Measurements from ENCODE around the gene NAA80.

The NAA80 gene

GRCh38 chr3:50323614-50324199, 24.5 kb upstream of the NAA80 start:
- TF ChIP-seq, protein P1, sequence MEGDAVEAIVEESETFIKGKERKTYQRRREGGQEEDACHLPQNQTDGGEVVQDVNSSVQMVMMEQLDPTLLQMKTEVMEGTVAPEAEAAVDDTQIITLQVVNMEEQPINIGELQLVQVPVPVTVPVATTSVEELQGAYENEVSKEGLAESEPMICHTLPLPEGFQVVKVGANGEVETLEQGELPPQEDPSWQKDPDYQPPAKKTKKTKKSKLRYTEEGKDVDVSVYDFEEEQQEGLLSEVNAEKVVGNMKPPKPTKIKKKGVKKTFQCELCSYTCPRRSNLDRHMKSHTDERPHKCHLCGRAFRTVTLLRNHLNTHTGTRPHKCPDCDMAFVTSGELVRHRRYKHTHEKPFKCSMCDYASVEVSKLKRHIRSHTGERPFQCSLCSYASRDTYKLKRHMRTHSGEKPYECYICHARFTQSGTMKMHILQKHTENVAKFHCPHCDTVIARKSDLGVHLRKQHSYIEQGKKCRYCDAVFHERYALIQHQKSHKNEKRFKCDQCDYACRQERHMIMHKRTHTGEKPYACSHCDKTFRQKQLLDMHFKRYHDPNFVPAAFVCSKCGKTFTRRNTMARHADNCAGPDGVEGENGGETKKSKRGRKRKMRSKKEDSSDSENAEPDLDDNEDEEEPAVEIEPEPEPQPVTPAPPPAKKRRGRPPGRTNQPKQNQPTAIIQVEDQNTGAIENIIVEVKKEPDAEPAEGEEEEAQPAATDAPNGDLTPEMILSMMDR (IDR thresholded peaks at IDR 0.05; ENCODE audit: insufficient read depth, missing control alignments): no peak
- DNase-seq (ENCODE audit: insufficient read length, low spot score) (no peak), FAIRE-seq (no peak)

- TF ChIP-seq, protein P1 (IDR thresholded peaks at IDR 0.05; ENCODE audit: insufficient read depth, missing control alignments): no peak
- FAIRE-seq (no peak), DNase-seq (ENCODE audit: insufficient read length, low spot score) (no peak)
These were observed 23.9 kb upstream of the NAA80 start for GRCh38 chr3:50323092-50323600.

- no peak for FAIRE-seq
- DNase-seq (ENCODE audit: insufficient read length, low spot score): no peak
- TF ChIP-seq, protein P1 (IDR thresholded peaks at IDR 0.05; ENCODE audit: insufficient read depth, missing control alignments): peak; percentile 4
These were observed 23.3 kb upstream of the NAA80 start, which contains the start of gene HYAL2 for GRCh38 chr3:50322386-50323091. Gene HYAL2 (minus strand): TSS chr3:50322745. CDS start chr3:50320489, 2,256 bp downstream.

DNA sequence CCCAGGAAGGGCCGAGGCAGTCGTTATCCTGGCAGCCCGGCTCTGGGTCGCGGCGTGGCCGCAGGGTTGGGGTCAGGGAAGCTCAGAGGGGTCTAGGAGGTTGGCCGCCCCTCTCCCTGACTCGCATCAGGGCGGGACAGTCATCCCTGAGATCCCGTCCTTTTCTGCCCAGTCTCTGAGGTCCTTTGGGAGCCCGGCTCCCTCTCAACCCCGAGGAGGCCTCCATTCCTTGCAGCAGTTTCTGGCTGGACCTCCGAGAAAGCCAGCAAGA, 22.8 kb upstream of the NAA80 start:
- TF ChIP-seq, protein P1 (IDR thresholded peaks at IDR 0.05; ENCODE audit: insufficient read depth, missing control alignments): no peak
- no peak for DNase-seq (ENCODE audit: insufficient read length, low spot score)
- no peak for FAIRE-seq

GRCh38 chr3:50321336-50322114, 22.3 kb upstream of the NAA80 start:
- FAIRE-seq (no peak), DNase-seq (ENCODE audit: insufficient read length, low spot score) (peak; percentile 92)
- TF ChIP-seq, protein P1 (IDR thresholded peaks at IDR 0.05; ENCODE audit: insufficient read depth, missing control alignments): peak; percentile 49

DNA sequence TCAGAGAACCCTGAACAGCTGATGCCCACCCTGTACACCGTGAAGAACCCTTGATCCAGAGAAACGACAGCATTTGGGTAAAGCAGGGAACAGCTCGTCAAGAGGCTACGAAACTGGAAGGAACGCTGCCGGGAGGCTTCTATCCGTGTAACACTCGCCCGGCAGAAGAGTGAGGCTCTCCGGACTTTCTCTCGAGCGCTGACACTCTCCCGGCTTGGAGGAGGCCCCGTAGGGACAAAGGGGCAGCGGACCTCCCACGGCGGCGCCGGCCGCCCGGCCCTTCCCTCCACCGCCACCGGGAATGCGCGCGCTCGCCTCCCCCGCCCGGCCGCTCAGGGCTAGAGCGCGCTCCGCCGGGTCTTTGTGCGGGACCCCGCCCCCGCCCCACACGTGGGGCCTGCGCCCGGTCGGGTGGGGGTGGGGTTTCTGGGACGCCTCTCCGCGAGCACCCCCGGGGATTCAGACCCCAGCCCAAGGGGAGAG, 21.7 kb upstream of the NAA80 start:
- TF ChIP-seq, protein P1 (IDR thresholded peaks at IDR 0.05; ENCODE audit: insufficient read depth, missing control alignments): no peak
- DNase-seq (ENCODE audit: insufficient read length, low spot score) (peak; percentile 61), FAIRE-seq (no peak)

Measured in D721Med (cell line).